Stimulated activated CD4-positive, alpha-beta T cell treated with anti-CD3 and anti-CD28 coated beads, Interleukin-12 subunit alpha, Interleukin-12 subunit beta, amount 100 ng/mL, for 4 hours (primary cell): Measurements from ENCODE around the gene ASXL2.

Source experiments
- DNase-seq: peaks from one replicate; pipeline ENCODE4 v3.0.0-alpha.2; 2020

Gene ASXL2

DNA sequence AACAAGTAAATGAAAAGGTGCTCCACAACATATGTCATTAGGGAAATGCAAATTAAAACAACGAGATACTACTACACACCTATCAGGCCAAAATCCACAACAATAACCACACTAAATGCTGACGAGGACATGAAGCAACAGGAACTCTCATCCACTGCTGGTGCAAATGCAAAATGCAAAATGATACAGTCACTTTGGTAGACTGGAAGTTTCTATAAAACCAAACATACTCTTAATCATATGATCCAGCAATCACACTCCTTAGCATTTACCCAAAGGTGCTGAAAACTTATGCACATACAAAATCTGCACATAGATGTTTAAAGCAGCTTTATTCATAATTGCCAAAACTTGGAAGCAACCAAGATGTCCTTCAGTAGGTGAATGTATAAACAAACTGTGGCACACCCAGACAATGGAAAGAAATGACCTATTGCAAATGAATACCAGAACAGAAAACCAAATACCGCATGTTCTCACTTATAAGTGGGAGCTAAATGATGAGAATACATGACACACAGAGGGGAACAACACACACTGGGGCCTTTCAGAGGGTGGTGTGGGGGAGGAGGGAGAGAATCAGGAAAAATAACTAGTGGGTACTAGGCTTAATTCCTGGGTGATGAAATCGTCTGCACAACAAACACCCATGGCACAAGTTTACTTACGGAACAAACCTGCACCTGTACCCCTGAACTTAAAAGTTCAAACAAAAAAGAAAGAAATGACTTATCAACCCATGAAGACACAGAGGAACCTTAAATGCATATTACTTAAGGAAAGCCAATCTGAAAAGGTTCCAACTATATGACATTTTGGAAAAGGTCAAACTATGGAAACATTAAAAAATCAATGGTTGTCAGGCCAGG, 80.4 kb downstream of the ASXL2 start:
- DNase-seq = no peak

DNA sequence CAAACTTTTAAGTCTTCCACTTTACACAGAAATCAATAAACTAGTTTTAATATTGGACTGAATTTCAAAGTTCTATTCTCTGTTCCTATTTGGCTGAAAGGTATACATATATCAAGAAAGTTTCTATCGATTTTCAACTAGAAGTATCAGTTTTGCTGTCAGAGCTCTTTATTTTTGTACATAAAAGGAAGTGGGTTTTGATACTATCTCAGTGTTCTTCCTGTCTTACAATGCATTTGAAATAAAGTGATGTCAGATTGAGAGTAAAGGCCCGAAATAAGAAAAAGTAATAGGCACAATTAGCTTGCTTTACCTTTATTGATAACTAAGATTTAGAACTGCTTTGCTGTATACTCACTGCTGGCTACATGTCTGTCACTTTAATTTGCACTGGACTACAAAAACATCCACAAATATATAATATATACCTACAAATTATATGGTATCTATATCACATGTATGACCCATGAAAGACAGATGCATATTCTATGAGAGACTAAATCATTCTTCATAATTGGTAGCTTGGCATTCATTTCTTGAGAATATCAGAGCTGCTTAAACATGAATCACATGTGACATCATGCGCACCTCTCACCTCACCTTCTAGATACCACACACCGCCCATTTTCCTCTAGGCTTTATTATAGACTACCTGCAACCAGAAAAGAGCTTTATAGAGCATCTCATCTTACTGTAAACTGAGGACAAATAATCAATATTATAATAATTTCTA, 83.6 kb downstream of the ASXL2 start:
- DNase-seq = no peak

DNA sequence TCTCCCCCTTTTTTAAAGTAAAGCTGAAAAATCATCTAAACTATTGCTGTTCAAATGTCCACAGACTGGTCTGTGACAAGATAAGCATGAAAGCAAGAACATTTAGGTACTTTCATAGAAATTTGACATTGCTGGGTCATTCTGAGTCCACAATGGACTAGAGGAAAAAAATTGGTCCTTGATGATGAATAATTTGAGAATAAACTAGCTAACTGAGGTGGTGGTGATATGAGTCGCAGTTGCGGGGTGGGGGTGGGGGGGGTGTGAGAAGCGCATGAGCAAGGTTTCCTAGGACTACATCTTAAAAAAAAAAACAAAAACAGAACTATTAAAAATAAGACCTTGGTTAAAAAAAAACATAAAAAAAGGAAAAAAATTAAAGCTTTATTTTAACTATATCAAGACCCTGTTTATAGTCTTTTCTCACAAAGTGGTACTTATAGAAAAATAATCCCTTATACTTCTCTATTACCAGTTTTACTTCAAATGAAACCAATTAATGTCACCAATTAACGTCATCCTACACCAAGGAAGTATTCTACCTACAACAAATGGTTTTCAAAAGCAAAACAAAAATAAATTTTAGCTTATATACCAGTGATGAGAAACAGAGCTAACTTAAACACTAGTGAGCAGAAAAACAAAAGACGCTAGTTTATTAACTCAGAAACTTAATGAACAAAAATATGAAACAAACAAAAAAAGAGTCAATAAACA, 88.1 kb downstream of the ASXL2 start:
- no peak for DNase-seq

DNA sequence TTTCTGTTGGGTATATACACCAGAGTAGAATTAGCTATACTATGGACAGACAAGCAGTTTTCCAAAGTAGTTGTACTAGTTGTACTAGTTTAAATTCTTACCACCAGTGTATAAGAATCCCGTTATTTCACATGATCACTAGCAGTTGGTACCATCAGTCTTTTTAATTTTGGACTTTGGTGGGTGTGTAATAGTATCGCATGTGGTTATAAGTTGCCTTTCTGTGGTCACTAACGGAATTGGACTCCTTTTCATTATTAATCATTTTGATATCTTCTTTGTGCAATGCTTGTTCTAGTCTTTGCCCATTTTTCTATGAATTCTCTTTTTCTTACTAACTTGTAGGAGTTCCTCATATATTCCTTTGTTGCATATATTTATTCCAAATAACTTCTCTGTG, 89.8 kb downstream of the ASXL2 start:
- DNase-seq = no peak

DNA sequence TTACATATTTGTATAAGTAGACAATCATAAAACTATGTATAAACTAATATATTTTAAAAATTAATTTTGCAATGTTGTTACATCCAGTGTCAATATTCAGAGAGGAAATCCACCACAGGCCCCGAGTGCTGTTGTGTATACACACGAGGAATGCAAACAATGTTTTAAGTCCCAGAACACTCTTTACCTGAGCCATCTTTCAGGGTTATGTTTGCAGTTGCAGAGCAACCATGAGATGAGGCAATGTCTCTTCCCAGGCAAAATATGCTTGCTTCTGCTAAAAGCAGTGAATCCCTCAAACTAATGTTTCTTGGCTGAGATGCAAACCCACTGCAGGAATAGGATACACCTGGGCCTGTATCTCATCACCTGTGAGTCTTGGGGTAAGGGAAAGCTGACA, 91.3 kb downstream of the ASXL2 start:
- DNase-seq = no peak

DNA sequence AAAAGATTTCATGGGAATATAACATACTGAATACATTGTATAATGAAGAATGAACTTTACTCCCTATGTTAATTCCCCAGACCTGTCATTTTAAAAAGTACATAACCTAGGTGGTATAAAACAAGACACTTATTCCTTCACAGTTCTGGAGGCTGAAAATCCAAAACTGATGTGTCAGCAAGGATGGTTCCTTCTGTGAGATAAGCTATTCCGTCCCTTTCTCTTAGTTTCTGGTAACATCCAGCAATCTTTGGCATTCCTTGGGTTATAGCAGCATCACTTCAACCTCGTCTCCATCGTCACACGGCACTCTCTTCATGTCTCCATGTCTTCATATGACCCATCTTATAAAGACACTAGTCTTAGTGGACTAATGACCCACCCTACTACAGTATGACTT, 93.9 kb downstream of the ASXL2 start:
- DNase-seq = no peak

DNA sequence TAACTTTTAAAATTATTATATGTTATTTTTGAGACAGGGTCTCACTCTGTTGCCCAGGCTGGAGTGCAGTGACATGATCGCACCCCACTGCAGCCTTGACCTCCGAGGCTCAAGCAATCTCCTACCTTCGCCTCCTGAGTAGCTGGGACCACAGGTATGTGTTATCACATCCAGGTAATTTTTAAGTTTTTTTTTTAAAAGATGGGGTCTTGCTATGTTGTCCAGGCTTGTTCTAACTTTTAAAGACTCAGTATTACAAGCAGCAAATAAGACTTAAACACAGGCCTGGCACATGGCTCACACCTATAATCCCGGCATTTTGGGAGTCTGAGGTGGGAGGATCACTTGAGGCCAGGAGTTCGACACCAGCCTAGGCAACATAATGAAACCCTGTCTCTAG, 101.2 kb downstream of the ASXL2 start:
- DNase-seq = no peak

DNA sequence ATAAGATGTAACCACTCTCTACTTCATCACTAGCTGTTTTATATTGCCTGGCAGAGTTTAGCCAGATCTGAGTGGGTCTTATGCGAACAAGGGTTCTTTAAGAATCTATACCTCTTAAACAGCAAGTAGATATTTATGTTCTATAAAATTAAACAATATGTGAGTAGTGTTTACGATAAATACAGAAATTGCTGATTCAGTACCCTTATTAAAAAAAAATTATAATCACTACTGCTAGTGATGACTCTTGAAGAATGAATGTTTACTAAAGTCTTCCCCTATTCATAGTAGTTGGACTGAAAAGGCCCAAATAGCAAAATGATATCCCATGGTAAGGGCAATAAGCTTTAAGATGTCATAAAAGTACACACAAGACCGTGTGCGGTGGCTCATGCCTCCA, 106.2 kb downstream of the ASXL2 start:
- DNase-seq = no peak

DNA sequence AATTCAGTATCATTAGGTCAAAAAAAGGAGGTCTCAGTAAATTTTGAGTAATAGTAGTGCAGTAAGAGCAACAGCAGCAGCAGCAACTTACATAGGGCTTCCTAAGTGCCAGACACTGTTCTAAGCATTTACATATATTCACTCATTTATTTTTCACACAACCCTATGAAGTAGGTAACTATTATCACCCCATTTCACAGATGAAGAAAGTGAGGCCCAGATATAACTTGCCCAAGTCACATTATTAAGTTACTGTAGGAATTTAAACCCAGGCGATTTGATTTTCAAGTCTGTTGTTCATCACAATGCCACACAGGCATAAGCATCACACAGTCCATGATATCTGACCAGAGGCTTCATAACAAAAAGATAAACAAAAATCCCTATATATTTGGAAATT, 114.7 kb downstream of the ASXL2 start:
- no peak for DNase-seq

DNA sequence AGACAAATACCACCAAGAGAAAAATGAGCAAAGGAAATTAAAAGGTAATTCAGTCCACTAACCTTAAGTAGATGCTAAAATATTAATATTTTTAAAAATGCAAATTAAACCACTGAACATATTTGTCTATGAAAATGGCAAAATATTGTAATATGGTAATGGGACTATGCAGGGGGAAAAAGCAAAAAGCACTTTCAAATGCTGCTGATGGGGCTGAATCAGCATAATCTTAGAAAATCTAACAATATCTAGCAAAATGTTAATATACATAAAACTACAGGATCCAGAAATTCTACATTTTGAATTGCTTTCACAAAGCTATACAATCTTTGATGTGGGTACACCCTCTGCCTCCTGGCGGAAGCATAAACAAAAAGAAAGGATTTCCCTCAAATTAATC, 118.0 kb downstream of the ASXL2 start:
- no peak for DNase-seq

DNA sequence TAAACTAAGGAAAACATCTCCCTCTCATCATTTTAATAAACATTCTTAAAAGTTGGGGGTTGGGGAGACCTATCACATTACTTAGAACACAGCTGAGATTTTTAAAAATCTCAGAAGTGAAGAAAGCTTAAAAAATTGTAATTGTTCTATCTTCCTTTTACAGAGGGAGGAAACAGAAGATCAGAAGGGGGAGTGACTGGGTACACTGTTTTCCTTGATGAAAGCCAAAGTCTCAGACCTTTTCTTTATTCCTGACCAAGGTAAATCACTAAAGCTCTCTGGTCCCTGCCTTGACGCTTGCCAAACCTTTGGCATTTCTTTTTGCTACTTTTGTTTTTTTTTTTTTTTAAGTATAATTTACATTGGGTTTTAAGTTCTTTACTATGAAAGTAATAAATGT, 119.9 kb downstream of the ASXL2 start:
- DNase-seq = no peak

DNA sequence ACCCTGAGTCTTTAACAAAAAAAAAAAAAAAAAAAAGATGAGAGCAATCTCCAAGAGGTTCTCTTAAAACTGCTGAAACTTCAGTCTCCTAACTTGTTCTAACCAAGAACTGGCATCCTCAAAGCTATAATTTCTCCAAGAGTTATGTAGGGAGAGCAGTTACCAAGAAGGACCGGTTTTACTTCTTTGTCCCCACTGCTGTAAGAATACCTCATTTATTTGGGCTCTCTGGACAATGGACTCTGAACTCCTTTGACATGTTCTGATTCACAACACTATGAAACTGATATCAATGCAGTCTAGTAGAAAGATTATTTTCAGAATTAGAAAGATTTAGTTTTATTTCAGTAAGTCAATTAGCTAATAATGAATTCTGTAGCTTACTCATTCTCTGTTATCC, 120.4 kb downstream of the ASXL2 start:
- no peak for DNase-seq

DNA sequence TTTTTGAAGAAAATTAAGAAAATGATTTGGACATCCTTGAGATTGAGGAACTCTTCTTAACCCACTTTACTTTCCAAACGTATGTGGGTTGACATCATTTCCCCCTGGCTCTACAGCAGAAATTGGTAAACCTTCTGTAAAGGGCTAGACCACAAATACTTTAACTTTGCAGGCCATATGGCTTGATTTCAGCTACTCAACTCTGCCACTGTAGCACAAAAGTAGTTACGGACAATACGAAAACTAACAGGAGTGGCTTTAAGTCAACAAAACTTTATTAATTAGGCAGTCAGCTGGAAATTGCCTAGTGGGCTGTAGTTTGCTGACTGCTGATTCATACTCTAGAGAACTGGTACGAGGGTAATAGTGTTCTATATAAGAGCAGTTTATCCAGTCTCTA, 121.8 kb downstream of the ASXL2 start:
- no peak for DNase-seq

DNA sequence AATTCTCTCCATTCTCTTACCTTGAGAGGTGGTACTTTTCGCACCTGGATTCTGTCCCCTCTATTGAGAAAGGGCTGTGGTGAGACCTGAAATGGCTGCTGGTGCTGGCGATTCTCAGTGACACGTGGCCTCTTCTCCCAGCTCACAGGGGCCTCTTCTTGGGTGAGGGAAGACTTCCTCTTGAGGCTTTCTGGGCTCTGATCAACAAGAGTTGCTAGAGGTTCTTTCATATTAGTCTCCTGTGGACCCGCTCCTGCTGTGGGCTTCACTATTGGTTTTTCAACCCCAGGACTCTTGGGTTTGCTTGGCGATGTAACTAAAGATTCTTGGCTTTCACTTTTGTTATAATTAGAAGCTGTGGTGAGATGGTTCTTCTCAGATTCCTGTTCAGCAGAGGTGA, 128.6 kb downstream of the ASXL2 start:
- DNase-seq = no peak

DNA sequence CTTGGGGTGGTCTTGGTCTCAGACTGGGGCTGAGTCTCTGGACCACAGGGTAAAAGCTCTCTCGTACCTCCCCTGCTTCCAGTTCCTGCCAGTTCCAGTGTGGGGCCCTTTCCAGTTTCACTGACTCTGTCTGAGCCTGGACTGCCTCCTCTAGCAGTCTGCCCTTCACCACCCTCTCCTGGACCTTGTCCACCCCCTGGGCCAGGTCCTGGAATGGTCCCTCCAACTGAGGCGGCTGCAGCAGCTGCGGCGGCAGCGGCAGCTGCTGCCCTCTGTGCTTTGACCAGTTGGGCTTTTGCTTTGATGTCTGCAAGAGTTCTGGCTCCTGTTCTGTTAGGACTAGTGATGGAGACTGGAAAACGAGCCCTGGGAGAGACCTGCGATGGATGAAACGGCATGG, 134.2 kb downstream of the ASXL2 start:
- DNase-seq = no peak

DNA sequence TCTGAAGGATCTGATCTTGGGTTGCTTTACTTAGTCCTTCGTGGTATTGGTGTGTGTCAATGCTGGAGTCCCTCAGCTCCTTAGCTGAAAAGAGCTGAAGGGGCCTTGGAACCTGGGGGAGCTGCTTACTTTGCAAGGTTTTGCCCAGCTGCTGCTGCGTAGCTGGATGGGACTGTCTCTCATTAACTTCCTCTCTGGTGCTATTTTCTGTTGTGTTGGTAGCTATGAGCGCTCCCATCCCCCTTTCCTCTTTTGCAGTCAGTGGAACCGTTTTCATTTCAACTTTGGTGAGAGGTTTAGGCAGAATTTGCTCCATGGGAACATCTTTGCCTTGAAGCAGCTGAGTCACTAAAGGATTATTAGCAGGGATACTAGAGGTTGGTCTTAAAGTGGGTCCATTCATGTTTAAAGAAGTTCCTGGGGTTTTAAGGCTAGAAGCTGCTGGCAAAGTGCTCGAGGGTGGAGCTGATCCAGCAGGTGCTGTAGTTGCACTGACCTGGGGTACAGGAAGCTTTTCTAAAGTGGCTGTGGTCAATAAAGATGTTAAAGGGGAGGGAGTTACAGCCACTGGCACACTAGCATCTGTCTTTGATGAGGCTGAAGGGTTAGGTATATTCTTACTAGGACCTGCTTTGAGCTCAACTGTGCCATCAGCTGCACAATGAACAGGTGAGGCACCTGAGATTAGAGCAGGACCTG, 135.0 kb downstream of the ASXL2 start:
- DNase-seq = no peak

DNA sequence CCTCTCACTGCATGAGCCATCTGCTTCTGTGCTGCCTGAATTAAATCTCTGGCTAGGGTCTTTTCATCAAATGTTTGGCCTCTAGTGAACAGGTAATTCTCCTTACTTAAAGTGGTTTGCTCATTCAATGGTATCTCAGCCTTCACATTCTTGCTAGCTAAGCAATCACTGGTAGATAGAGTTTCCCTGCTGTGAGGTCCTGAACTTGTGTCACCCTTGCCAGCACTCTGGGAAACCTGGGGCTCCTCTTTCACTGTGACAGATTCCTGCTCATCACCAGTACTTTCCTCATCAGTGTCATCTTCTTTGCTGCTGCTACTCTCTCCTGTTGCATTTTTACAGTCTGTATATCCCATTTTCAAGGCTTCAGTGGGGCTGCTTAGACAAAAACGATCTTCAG, 135.8 kb downstream of the ASXL2 start:
- DNase-seq = no peak

DNA sequence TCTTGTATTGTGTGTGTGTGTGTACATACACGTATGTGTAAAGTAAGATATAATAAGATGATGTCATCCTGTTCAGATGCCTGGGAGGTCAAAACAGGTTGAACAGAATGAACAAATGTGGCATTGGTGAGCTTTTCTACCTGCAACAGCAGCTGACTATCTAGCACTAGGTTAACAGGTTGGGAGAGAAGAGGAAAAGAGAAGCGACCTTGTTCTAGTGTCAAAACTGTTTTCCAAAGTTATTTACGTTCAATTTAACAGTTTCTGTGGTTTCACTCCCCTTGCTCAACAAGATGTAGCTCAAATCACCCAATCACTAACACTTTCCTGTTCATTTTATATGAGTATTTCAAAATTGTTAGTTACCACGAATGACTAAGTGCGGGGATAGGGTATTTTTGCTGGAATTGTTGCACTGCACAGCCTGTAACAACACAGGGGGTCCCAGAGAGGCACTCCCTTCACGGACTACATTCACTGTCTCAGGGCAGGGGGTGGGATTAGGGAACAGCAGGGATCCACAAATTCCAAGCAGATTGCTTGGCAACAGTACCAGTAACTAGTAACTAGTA, 137.4 kb downstream of the ASXL2 start:
- no peak for DNase-seq

DNA sequence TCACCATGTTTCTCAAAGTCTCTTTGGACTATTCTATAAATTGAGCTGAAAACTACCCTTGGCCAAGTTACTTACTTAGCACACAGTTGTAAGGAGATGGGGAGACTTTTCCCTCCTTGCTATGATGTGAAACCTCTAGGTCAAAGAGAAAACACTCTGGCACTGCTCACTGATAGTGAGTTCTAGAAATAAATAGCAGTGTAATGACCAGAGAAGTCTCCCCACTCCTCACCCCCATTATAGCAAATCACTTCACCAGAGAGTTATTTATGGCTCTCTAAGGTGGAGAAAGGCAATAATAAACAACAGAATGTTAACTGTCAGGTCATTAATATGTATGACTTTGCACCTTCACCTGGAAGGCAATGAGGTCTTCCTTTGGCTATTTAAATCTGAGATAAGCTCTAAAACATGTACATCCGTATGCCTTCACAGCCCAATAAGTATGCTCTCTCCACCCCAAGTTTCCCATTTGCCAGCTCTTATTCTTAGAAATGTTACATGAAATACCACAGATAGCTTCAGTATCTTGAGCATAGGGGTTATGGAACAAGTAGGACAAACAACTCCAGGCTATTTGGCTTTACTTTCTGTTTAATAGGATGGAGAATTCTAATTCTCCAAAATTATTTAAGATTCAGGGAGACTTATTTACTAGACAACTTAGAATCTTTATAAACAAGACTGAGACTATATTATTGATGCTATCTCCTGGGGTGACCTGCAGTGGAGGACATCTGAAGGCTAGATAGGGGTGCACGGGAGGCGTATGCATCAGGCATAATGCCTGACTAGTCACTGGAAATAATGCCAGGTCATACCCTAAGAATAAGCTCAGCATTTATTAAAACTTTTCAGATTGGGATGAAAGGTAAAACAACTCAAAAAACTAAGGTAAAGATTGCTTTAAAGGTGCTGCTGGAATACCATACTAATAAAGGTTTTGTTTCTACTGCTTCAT, 139.6 kb downstream of the ASXL2 start:
- DNase-seq = no peak

DNA sequence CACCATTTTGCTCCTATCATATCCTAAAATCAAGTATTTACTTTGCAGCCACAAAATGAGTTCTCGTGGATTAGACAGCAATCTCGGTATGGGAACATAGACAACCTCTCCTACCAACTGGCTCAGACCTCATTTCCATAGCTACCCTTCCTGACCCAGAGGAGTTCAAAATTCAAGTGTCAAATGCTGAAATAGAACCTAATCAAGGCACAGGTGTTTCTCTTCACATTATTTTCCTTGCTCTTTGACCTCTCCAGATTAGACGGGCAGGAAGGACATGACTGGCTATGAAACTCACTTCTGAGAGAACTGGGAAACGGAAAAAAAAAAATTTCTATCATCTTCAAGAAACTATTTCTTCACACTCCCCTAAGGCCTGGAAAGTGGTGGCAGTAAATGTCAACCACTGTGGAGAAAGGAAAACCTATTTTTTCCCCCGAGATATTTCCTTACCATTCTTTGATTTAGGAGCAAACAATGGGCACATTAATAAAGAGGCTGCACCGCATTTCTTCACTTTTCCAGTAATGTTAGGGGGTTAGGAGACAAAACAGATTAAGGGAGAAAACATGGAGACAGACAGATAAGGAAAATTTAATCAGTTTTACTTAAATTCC, 141.3 kb downstream of the ASXL2 start:
- no peak for DNase-seq

DNA sequence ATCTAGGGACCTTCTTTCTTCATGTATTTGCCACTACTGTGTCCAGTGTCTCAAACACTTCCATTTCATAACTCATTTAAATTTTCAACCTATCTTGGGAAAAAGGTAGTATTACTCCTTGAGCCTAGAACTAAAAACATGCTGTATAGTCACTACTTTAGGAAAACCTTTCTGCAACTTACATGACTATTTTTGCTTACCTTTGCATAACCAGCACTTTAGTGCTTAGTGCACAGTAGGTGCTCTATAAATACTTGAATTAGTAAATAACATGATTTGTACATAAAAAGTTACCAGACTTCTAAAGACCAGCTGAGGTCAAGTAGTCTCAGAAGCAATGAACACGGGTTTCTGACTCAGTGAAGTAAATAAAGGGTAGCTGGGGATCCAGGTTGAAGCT, 142.5 kb downstream of the ASXL2 start:
- no peak for DNase-seq
